Upper lobe of left lung (tissue), 6 donors: Measurements from ENCODE around the gene AADAT. TPM values are rescaled to one million over a fixed set of nuclear protein-coding genes. Genes with fewer than 3 reads are reported as not detected.

ENCODE experiments used
- ATAC-seq, 2 donors: fragments of 200-7000 bp; cut with Tn5 transposase; one replicate each; pipeline ENCODE4 v1.9.1; 2022; ENCODE audit warnings: mild to moderate bottlenecking in 2 of 2, moderate library complexity in 2 of 2; ENCODE audit not compliant: low FRiP score in 2 of 2
- DNase-seq, 2 donors: peaks; one replicate each; pipeline ENCODE4 v3.0.0-alpha.2; 2019 to 2020
- H3K27ac ChIP-seq, 4 donors: fragments of 200-600 bp; sonication (generic); one replicate each; pipeline ENCODE4 v1.5.1; 2016 to 2019
- H3K27me3 ChIP-seq, 4 donors: fragments of 200-600 bp; sonication (generic); one replicate each; pipeline ENCODE4 v1.5.1; 2017 to 2019
- H3K36me3 ChIP-seq, 4 donors: fragments of 200-600 bp; sonication (generic); one replicate each; pipeline ENCODE4 v1.5.1; 2016 to 2019
- H3K4me1 ChIP-seq, 4 donors: fragments of 200-600 bp; sonication (generic); one replicate each; pipeline ENCODE4 v1.5.1; 2018 to 2019
- H3K4me3 ChIP-seq, 4 donors: fragments of 200-600 bp; sonication (generic); one replicate each; pipeline ENCODE4 v1.5.1; 2017 to 2019; ENCODE audit warnings: mild to moderate bottlenecking in 2 of 4, moderate library complexity in 1 of 4
- H3K9me3 ChIP-seq, 4 donors: fragments of 200-600 bp; sonication (generic); one replicate each; pipeline ENCODE4 v1.5.1; 2018 to 2019
- EP300 ChIP-seq, 4 donors: sonication (generic); formaldehyde crosslinking; IDR thresholded peaks; one replicate each; pipeline ENCODE4 v1.5.1; 2017; ENCODE audit warnings: antibody characterized with exemption in 4 of 4, control low read depth in 2 of 4
- POLR2A ChIP-seq, 4 donors: fragments of 450-650 bp; IDR thresholded peaks; one replicate each; pipeline ENCODE4 v1.5.1; 2016 to 2017; ENCODE audit warnings: antibody characterized with exemption in 4 of 4, mild to moderate bottlenecking in 2 of 4
- POLR2AphosphoS5 ChIP-seq, 2 donors: sonication (generic); formaldehyde crosslinking; IDR thresholded peaks; one replicate each; pipeline ENCODE4 v1.5.1; 2017; ENCODE audit warnings: antibody characterized with exemption in 2 of 2
- WGBS, 2 donors: methylation state at CpG; one replicate each; pipeline ENCODE4 v1.1.5; 2017 to 2018; 5-methylcytosine and 5-hydroxymethylcytosine counted together
- total RNA-seq, 6 donors: library from RNA; depleted of rRNA in 4 of 6; stranded (reverse); fragments of >200 nt in 4 of 6; gene quantifications; one replicate each; pipeline versions ENCODE4 v1.1.0 to v1.2.1, GENCODE V29; 2016 to 2021
- TF ChIP-seq, protein P1 (sequence below), 6 experiments: fragments of 450-650 bp in 4 of 6; fragments of 200-600 bp in 2 of 6; sonication (generic) in 2 of 6; IDR thresholded peaks; one replicate each; pipeline ENCODE4 v1.5.1; 2016 to 2019; ENCODE audit warnings: antibody characterized with exemption in 6 of 6
- donor health status: DM: no; HTN: no; CAD: no; lungs with moderate emphysema.
- donor health status: DM: no; HTN: yes; CAD: no; lungs with severe emphysema.

The AADAT gene
- total RNA-seq, 6 donors from 2014 or later, result 4.8 to 16.8 (median 7.4) TPM

DNA sequence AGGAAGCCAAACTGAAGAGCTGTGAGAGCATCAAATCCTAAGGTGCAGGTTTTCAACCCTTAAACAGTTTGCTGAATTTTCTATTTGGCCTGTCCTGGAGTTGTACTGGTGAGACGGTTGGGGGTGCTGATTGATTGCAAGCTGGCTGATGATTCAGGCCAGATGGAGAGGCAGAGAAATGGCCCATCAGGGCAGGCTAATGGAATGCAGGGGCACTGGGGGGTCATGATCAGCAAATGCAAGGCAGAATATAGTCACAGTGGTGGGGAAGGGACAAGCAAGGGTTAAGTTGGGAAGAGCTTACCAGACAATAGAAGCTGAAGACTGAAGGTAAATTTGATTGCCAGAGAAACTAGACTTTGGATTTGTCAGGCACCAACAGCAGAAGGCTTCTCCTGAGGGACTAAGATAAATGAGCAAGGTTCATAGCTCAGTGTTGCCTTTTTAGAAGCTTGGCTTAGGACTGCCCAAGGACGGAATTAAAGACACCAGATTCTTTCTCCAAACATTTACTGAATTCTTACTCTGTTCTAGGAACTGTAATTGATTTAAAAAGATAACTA lies 4.3 kb upstream of the AADAT start:
- H3K4me1 ChIP-seq, result peaks cover 2 to 16% (median 7%) of the 10 kb centered on the region in 4 donors
- TF ChIP-seq, protein P1, sequence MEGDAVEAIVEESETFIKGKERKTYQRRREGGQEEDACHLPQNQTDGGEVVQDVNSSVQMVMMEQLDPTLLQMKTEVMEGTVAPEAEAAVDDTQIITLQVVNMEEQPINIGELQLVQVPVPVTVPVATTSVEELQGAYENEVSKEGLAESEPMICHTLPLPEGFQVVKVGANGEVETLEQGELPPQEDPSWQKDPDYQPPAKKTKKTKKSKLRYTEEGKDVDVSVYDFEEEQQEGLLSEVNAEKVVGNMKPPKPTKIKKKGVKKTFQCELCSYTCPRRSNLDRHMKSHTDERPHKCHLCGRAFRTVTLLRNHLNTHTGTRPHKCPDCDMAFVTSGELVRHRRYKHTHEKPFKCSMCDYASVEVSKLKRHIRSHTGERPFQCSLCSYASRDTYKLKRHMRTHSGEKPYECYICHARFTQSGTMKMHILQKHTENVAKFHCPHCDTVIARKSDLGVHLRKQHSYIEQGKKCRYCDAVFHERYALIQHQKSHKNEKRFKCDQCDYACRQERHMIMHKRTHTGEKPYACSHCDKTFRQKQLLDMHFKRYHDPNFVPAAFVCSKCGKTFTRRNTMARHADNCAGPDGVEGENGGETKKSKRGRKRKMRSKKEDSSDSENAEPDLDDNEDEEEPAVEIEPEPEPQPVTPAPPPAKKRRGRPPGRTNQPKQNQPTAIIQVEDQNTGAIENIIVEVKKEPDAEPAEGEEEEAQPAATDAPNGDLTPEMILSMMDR (IDR thresholded peaks at IDR 0.05), result no peak
- TF ChIP-seq POLR2AphosphoS5 (IDR thresholded peaks at IDR 0.05), result no peak
- TF ChIP-seq POLR2A (IDR thresholded peaks at IDR 0.05), result no peak
- TF ChIP-seq EP300 (IDR thresholded peaks at IDR 0.05), result no peak

DNA sequence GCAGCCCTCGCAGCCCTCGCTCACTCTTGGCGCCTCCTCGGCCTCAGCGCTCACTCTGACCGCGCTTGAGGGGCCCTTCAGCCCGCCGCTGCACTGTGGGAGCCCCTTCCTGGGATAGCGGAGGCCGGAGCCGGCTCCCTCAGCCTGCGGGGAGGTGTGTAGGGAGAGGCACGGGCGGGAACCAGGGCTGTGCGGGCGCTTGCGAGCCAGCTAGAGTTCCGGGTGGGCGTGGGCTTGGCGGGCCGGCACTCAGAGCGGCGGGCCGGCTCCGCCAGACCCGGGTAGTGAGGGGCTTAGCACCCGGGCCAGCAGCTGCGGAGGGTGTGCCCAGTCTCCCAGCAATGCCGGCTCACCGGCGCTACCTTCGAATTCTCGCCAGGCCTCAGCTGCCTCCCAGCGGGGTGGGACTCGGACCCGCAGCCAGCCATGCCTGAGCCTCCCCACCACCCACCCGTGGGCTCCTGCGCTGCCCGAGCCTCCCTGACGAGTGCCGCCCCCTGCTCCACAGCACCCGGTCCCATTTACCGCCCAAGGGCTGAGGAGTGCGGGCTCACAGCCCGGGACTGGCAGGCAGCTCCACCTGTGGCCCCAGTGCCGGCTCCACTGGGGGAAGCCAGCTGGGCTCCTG lies 1.4 kb upstream of the AADAT start:
- TF ChIP-seq, protein P1 (IDR thresholded peaks at IDR 0.05), result no peak
- no peak for TF ChIP-seq POLR2A (IDR thresholded peaks at IDR 0.05)
- Histone ChIP-seq H3K27ac (no peak overlapping the region), H3K9me3 (no peaks in the 10 kb centered on the region), H3K4me3 (peak overlapping the region in 3 of 4 donors; percentile 64 to 71 (median 68)), H3K36me3 (peaks cover 0 to 4% (median 0%) of the 10 kb centered on the region in 4 donors), H3K27me3 (no peaks in the 10 kb centered on the region), H3K4me1 (peaks cover 5 to 20% (median 8%) of the 10 kb centered on the region in 4 donors)
- WGBS, 2 donors, result 84% methylated on average over 18 to 34 of the region's 47 CpGs
- DNase-seq (peak in 1 of 2 donors; percentile 84), ATAC-seq (no peak)

More for the DNA sequence above, 4.3 kb upstream of the AADAT start:
- no peak overlapping the region for H3K4me3 ChIP-seq
- H3K27me3 ChIP-seq, result no peaks in the 10 kb centered on the region
- 49 to 72% methylated on average over 2 of the region's 2 CpGs for WGBS, 2 donors
- H3K27ac ChIP-seq, result no peak overlapping the region
- ATAC-seq (no peak), DNase-seq (no peak)
- H3K9me3 ChIP-seq, result no peaks in the 10 kb centered on the region
- no peaks in the 10 kb centered on the region for H3K36me3 ChIP-seq

DNA sequence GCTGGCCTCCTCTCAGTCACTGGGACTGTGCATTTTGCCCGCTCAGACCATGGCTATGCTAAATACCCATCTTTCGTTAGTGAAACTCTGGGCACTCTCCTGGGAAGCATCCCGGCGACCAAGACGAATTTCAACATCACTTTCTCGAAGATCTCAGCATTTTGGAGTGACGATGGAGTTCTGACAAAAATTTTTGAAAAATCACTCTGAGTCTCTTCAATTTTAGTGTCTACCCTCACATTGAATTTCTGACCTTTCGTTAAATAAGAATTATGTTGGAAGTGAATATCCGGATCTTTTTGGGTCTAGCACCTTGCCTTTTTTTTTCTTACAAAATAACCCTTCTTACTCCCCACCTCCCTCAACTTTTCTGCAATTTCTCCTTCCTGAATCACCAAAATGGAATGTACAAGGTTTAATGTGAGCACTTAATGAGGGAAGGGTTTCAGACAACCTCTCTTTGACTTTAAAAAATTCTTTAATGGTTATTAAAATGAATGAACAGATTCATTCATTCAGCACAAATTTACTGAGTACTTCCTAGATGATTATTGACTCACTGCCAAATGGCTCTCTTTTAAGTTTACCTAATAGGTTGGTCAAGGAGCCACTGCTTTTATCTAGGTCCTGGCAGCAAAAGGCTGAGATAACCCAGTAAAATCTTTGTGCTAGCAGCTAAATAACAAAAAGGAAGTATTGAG lies 746 bp upstream of the AADAT start:
- Histone ChIP-seq H3K27me3 (no peaks in the 10 kb centered on the region), H3K27ac (peak overlapping the region in 2 of 4 donors; percentile 53 to 57), H3K4me1 (peaks cover 5 to 20% (median 8%) of the 10 kb centered on the region in 4 donors), H3K9me3 (no peaks in the 10 kb centered on the region), H3K36me3 (peaks cover 0 to 4% (median 0%) of the 10 kb centered on the region in 4 donors), H3K4me3 (peak overlapping the region in 3 of 4 donors; percentile 64 to 71 (median 68))
- WGBS, 2 donors, result 11 to 12% methylated on average over 9 of the region's 9 CpGs
- no peak for TF ChIP-seq POLR2AphosphoS5 (IDR thresholded peaks at IDR 0.05)
- no peak for TF ChIP-seq EP300 (IDR thresholded peaks at IDR 0.05)
- TF ChIP-seq, protein P1 (IDR thresholded peaks at IDR 0.05), result no peak
- TF ChIP-seq POLR2A (IDR thresholded peaks at IDR 0.05), result no peak
- DNase-seq (no peak), ATAC-seq (peak in 1 of 2 donors; percentile 16)

DNA sequence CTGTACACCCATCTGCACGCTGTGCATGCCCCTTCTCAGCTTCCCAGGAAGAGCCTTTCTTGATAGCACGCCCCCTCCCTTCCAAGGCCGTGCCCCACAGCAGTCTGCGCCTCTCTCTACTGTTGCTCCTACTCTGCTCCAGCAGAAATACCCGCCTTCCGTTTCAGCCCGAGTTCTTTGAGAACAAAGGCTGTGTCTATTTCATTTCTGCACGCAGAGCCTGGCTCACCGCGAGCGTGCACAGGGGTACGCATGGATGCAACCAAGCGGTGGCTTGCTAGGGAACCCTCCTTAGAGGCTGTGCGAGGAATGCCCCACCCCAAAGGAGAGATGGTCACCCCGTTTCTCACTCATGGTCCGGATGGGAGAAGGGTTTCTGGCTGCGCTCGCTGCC lies 485 bp downstream of the AADAT start:
- WGBS, 2 donors, result 2 to 3% methylated on average over 11 to 18 of the region's 18 CpGs

More for the DNA sequence above, 485 bp downstream of the AADAT start:
- Histone ChIP-seq H3K9me3 (no peaks in the 10 kb centered on the region), H3K4me1 (peaks cover 5 to 20% (median 8%) of the 10 kb centered on the region in 4 donors), H3K27me3 (no peaks in the 10 kb centered on the region), H3K4me3 (peak overlapping the region; percentile 61 to 71 (median 66)), H3K36me3 (peaks cover 0 to 4% (median 0%) of the 10 kb centered on the region in 4 donors), H3K27ac (peak overlapping the region; percentile 23 to 74 (median 55))
- TF ChIP-seq POLR2A (IDR thresholded peaks at IDR 0.05) (no peak), EP300 (IDR thresholded peaks at IDR 0.05) (no peak), POLR2AphosphoS5 (IDR thresholded peaks at IDR 0.05) (no peak)
- TF ChIP-seq, protein P1 (IDR thresholded peaks at IDR 0.05), result no peak
- ATAC-seq (peak in 1 of 2 donors; percentile 35), DNase-seq (peak in 1 of 2 donors; percentile 20)
